Ecto neural progenitor cell (in vitro differentiated cells): Measurements from ENCODE around the gene MLLT3.

Experiments
- DNase-seq: peaks from one replicate; pipeline ENCODE4 v3.0.0-alpha.2; 2018; ENCODE audit warnings: low spot score

The MLLT3 gene

DNA sequence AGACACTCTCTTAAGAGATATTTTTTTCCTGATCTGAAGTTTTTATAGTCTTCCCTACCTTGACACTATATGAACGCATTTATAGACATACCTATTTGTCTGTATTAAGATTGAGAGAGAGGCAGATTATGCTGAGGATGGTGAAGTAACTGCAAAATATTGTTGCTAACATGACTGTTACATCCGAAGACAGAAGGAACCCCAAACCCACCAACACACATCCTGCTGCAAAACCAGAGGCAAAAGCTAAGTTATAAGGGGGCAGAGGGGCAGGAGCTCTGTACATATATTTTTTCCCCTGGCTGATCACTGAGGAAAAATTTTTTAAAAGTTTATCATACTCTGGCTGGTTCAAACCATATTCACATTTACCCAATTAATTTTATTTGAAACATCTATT is 279.0 kb downstream of the MLLT3 start:
- DNase-seq: no peak

DNA sequence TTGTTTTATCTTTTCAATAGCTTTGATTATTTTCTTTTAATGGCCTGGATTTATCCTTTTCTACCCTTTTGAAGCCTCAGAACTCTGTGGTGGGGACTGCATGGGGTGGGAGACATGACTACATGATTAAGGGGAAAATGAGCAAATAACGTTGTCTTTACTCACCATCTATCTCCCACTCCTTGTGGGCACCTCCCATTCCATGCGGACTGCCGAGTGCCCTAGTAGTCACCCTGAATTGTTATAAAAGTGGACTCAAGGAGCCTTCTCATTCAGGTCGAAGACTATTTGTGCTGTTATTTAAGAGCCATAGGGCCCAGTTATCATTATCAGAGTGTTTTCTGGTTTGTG is 281.8 kb downstream of the MLLT3 start:
- no peak for DNase-seq

DNA sequence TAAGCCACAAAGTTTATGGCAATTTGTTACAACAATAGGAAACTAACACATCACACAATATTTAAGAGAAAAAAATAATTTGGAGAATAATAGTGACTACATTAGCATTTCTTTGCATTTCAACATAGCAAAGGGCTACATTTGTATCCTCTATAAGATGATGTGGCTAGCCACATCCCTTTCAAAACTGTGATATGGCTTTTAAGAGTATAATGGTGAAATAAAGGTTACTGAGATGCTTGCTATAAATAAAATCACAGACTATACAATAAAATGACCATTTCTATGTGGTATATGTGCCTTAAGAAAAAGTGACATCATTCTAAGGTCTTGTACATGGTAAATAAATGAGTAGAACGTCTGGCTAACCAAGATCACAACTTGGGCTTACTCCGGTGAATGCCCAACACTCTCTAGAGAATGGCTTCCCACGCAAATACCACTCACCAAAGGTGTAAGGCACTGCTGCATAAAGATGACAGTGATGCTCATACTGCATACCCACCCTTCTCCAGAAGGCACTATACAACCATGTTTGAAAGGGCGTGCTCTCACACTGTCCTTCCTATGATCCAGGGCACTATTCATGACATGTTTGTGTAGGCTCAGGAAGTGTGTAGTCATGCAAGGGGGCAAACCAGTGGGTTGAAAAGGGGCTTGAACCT is 286.5 kb downstream of the MLLT3 start:
- no peak for DNase-seq

DNA sequence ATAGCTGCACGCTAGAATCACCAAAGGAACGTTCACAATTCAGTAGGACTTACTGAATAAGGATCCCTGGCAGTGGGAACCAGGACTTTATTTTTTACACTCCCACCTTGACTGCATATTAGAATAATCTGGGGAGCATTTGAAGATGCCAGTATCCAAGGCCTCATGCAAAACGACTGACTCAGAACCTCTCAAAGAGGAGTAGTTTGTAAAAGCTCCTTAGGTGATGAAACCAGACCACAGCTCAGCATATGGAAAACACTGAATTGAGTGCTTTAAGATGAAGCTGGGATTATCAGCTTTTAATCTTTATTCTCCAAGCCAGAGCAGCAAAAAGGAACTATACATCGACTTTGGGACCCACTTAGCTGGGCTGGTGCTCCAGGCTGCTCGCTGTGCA is 288.3 kb downstream of the MLLT3 start:
- no peak for DNase-seq

DNA sequence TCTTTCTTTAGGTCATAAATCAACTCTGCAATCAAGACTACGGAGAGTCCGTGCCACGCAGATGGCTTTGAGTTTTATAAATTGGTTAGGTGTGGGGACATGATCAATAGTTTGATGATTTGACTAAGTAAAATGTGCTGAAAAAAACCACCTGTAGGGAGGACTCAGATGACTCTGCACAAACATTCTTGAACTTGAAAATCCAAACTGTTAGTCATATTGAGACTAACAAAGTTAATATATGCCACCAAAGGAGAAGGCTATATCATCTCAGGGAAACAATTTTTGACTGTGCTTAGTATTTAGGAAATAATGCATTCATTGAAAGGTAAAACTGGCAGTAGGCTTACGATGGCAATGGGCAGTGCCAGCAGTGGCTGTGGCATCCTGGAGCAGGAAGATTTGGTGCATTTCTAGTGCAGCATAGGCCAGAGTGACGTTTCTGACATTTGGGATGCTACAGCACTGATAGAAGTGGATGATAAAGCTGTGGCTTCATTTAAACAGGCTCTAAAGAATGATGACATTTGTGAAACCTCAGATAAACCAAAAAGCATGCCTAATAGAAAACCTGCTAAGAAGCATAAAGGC is 291.1 kb downstream of the MLLT3 start:
- no peak for DNase-seq

DNA sequence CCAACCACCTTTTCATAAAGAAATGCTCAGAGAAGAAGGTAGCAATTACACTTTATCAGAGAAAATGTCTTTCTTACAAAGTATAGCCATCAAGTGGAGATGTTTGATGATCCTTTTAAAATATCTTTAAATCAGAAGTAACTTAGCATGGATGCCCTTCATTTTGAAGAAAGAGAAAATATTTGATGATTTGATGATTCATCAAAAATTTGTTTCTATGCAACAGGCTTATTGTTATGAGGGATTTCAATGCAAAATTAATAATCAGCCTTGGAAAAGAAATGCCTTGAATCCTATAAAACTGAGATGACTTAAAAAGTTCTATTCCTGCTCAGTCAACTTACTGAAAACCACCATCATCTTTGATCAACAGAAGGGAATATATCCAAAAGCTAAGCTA is 291.6 kb downstream of the MLLT3 start:
- no peak for DNase-seq

DNA sequence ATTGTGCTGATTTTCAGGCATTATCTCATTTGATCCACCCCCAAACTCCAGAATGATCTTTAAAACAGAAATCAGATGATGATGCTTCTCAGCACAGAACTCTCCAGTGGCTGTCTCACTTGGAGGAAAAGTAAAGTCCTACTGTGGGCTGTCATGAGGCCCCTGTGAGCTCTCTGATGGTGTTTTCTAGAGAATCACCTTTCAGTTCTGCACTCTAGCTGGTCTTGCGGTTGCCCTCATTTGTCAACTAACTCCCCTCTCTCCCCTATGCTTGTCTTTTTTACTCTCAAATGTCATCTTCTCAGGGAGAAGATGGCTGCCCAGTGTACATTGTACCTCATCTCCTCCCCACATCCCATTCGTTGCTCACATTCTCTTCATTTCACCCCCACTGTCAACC is 295.8 kb downstream of the MLLT3 start:
- no peak for DNase-seq

DNA sequence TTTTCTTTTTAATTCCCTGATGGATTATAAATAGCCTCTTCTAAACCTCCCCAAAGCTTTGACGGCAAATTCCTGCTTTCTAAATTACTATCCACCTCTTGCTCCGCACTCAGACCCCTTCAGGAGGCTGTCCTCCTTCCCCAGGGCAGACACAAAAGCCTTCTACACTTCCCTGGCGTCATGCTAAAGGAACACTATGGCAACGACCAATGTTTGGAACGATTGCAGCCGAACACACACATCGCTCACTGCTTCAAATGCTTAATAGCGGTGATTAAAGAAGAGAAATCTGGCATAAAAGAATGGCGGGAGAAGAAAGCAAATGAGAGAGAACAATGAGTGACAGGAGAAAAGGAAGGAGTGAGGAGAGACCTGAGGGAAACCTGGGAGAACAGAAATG is 297.3 kb downstream of the MLLT3 start:
- no peak for DNase-seq

DNA sequence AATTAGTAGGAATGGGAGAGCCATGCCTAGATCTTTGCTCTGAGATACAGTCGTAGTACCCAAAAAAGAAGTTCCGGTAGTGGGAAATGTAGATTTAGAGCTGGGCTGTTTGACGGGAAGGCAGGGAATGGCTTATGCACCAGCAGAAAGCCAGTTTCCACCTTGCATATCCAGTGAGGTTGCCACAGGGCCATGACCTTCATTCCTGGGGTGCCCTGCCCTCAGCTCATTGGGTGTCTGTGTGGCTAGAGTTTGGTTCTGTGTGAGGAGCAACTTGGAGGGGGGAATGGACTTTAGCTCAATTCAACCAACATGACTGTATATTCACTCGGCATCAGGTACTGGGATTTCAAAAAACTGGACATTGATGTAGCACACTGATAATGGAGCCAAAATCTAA is 300.1 kb downstream of the MLLT3 start:
- DNase-seq: no peak

DNA sequence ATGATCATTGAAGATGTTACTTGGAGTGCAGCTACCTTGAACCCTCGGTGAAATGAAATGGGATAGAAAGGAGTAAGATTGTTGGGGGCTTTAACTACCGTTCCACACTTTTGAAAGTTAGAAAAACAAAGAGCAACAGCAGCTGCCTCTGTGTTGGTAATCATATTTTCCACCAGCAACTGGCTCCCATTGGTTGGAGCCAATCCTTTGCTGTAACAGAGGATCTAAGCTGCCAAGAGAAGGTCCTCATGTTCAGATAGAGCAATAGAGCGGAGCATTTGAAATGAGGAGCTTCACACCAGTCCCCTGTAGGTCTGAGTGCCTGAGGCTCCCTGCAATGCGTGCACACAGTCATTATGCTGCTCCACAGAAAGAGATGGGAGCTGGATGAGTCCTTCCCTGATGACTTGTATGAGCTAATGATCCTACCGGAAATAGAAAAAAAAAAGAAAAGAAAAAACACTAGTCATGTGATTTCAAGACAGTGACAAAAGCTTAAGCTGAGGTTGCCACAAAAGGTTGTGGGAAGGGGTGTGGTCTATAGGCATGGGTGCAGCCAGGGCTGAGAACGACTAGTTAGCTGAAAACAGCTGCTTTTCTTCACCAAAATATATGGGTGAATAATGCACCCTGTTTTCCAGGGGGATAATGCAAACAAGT is 300.7 kb downstream of the MLLT3 start:
- no peak for DNase-seq

DNA sequence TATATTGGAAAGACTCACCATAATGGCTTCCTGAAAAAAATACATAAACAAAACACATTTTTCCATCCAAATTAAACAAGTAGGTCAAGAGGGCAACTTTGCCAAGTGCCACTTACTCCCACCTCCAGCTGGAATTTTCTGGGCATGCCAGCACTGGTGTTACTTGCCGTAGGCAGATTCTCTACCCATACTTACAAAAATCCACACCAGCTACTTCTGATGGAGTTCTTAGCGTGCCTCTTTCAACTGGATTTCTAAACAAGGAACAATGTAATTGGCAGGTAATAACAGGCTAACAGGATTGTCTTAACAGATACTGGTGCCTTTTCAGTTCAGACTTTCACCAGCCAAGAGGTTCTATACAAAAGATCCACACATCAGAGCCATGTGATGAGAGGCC is 301.4 kb downstream of the MLLT3 start:
- no peak for DNase-seq

DNA sequence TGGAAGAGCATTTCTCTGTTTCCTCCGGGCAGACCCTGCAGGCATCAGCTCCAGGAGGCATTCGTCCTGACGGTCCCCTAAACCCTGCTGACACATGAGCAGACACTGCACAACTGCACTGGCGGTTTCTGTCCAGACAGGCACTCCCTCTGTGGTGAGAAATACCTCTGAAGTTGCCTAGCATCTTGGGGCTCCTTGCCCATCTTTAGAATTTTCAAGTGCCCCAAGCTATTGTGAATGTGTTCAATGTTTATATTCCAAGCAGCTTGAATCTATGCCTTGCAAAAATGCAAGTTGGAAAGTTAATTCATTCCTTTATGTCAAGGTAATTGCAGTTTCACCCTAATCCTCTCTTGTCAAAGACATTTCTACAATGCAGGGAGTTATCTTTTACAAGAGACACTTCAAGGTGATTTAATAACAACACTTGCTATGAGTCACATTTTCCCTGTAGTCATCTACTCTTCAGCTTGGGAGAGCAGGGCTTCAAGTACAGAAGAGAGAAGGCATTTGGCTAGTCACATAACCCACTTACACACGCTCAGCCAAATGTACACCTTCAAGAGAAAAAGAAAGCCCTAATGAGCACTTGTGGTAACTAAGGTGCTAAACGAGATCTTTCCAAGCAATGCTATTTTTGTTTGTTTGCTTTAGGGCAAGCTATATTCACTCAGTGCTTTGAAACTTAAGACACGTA is 302.5 kb downstream of the MLLT3 start:
- no peak for DNase-seq

DNA sequence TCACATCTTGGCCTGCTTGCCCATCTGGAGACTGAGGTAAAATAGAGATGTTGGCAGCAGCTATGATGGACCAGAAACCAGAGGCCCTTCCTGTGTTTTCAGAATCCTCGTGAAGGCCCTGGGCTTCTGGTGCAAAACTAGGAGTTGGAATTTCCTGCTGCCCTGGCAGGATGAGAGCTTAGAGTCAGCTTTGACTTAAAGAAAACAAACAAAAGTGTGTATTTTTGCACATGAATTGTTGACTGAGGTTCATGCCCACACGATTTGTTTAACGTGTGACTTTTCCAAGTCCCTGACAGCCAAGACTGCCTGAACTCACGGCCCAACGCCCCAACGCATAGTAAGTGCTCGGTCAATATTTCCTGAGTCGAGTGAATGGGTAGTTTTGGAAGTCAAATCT is 303.1 kb downstream of the MLLT3 start:
- DNase-seq: no peak

DNA sequence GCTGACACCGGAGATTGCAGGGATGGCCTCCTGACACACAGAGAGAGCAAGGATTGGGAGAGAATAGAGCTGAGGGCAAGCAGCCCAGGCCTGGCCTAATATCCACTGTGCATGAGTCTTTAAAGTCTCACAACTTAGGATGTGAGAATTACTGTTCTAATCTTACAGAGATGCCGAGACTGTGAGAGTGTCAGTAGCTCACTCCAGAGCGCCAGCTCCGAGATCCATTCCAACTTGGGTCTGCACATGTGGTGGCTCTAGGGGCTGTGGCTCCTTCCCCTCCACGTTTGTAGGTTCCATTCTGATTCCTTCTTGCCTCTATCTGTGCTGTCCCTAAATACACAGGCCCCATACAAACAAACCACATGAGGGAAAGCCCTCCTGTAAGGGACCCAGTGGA is 304.6 kb downstream of the MLLT3 start:
- no peak for DNase-seq

DNA sequence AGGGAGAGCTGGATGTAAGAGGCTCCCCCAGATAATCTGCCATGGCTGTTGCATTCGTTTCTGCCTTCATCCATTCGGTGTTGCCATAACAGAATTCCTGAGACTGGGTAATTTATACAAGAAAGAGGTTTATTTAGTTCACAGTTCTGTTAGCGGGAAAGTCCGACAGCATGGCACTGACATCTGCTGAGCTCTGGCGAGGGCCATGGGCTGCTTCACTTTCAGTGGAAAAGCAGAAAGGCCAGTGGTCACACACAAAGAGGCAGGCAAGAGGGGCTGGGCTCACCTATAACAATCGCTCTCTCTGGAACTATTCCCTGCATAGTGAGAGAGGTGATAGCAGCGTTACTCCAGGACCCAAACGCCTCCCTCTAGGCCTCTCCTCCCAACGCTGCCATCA is 305.9 kb downstream of the MLLT3 start:
- DNase-seq: no peak

DNA sequence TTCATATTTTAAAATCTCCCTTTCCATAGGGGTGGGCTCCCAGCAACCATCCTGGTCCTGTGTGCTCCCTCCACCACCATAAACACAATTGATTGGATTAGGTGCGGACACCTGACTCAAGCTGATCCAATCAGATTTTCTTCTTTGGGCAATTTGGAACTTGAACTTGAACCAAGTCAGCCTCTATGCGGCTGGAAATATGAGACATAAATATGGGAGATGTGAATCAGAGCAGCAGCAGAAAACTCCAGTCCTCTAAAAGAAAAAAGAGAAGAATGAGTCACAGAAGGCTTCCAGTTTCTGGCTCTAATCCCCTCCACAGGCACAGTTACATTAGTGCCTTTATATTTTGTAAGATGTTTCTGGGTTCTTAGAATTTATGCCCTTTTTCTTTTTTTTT is 306.6 kb downstream of the MLLT3 start:
- no peak for DNase-seq

DNA sequence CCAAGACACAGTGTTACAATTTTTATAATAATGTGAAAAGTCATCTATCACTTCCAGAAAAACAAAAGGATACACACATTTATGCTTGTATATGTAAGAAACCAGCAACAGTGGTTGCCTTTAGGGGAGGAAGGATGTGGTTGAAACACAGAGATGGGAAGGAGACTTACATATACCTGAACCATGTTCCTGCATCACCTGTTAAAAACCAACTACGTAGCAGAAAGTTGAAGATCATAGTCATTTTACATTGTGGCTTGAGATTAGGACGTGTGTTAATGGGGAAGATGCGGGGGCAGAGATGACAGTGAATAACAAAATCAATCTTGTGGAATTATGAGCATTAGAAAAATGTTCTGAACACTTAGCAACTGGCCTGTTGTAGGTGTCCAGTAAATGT is 307.3 kb downstream of the MLLT3 start:
- no peak for DNase-seq

DNA sequence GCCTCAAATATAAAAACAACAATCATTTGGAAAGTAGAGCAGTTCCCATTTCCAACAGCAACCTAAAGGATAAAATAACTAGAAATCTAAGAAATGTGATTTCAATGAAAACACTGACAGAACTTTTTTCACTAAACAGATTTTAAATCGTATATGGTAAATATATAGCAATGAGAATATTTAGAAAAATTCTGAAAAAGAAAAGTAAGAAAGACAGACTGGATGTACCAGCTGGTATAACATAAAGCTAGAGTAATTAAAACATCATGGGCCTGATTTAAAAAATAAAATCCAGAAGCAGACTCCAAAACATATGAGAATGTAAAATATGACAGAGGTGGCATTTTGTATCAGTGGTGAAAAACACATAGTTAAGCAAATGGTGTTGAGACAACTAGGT is 308.9 kb downstream of the MLLT3 start:
- DNase-seq: no peak

DNA sequence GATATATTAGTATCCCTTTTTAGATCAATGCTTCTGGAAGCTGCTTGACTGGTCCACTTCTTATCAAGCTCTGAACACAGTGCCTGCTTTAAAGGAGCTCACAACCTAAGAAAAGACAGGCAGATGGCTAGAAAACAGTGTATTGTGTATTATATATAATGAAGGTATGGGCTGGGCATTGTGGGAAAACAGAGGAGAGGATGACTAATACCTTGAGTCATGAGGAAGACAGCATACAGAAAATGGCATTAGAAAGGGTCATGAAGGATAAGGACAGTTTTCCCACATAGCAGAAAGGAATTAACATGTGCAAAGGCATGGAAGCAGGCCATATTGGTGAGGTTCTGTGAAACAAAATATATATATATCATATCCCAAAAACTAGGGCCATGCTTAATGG is 309.6 kb downstream of the MLLT3 start:
- no peak for DNase-seq

DNA sequence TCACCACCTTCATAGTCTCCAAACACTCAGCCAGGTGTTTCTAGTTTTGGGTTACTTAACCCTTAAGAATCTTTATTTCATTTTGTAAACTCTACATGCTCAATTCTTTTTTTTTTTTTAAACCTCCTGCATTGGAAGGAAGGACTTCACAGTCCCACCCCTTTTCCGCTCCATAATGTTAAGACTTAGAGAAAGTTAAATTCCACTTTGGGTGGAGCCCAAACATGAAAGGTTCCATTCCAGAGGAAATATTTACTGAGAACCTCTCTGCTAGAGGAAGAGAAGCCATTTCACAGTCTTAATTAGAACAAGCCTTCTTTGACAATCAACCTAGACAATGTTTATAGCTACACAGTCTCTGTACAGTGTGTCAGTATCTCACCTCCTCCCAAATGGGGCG is 312.3 kb downstream of the MLLT3 start:
- no peak for DNase-seq

DNA sequence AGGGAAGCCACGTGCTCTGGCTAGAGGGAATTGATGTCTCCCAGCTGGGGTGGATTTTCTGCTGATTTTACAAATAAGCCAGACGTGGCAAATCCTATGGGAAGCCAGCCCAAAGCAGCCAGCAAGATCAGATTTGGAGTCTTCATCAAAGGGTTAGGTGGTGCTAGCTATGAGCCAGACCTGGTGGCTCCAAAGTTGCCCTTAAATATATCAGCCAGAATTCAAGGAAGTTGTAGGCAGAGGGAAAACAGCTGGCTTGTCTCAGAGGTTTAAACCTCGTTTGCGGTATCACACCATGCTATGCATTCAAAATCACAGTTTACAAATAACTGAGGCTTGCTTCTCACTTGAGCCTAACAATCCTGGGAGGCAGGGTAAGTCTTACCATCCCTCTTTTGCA is 313.2 kb downstream of the MLLT3 start:
- DNase-seq: no peak

DNA sequence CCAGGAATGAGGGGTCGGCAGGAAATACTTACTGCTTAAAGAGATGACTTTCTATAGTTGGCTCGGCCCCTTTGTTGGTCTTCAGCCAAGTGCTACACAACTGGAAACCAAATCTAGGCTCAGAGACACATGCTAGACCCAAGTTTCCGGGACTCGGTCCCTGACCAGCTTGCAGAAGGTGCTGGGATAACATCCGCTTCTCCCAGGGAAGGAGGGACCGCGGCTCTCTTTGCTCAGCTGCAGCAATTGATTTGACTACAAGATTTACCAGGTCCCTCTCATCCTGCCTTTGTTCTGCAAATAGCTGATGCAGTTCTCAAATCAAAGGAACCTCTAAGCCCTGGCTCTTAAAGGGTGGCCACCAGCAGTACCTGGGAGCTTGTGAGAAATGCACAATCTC is 314.7 kb downstream of the MLLT3 start:
- no peak for DNase-seq

DNA sequence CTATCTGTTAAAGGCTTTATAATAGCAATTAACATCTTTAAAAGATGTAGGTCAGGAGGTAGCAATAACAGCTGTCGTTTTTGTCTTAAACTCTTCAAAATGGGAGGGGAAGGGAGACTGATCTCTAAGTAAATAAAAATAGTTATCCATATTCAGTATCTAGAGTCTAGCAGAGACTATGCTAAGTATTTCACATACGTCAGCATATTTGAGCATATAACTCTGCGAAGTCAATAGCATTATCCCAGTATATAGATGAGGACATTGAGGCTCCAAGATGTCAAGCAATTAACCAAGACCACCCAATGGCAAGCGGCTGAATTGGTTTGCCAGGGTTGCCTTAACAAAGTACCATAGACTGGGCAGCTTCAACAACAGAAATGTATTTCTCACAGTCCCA is 316.8 kb downstream of the MLLT3 start:
- DNase-seq: no peak
